ENCODE data around the gene PHOSPHO2. TPM values are rescaled to one million over a fixed set of nuclear protein-coding genes. Genes with fewer than 3 reads are reported as not detected.

The PHOSPHO2 gene
- total and polyA plus RNA-seq, 9 of the 15 experiments (the other 6 are each of a cell fraction or from before 2014, with no cell fraction given), result 7.8 to 19.1 (median 11.7) TPM

- TF ChIP-seq ZNF277 (CRISPR knock-in tag; IDR thresholded peaks at IDR 0.05; ENCODE audit: borderline replicate concordance) (no peak), CREB3L1 (IDR thresholded peaks at IDR 0.05; ENCODE audit: borderline replicate concordance, low read depth) (no peak), ARNT (IDR thresholded peaks at IDR 0.05) (0 out of 4 replicates have a peak, but pooled peaks of 1 of the 2 experiments have one; percentile 36), CGGBP1 (CRISPR knock-in tag; IDR thresholded peaks at IDR 0.05) (no peak), GABPB1 (CRISPR knock-in tag; IDR thresholded peaks at IDR 0.05) (0 out of 2 replicates have a peak, but pooled peaks have one; percentile 18), TGIF2 (CRISPR knock-in tag; IDR thresholded peaks at IDR 0.05) (no peak), TBP (optimal IDR thresholded peaks at IDR 0.05; ENCODE audit: low read depth, low read length) (no peak), ZSCAN29 (IDR thresholded peaks at IDR 0.05) (no peak), ZNF696 (CRISPR knock-in tag; conservative IDR thresholded peaks at IDR 0.05) (no peak), ZNF146 (CRISPR knock-in tag; IDR thresholded peaks at IDR 0.05; ENCODE audit: unreplicated experiment) (no peak), MTA3 (IDR thresholded peaks at IDR 0.05; ENCODE audit: borderline replicate concordance) (0 out of 2 replicates have a peak, but pooled peaks have one; percentile 51), BRF2 (IDR thresholded peaks at IDR 0.05; ENCODE audit: borderline replicate concordance, insufficient read depth, insufficient read length) (no peak), HIVEP1 (CRISPR knock-in tag; IDR thresholded peaks at IDR 0.05) (no peak), ZNF41 (CRISPR knock-in tag; conservative IDR thresholded peaks at IDR 0.05) (no peak), ZBTB49 (CRISPR knock-in tag; IDR thresholded peaks at IDR 0.05; ENCODE audit: borderline replicate concordance) (no peak), ZBTB1 (CRISPR knock-in tag; IDR thresholded peaks at IDR 0.05; ENCODE audit: borderline replicate concordance, low read depth) (0 out of 2 replicates have a peak, but pooled peaks have one; percentile 30), ZNF395 (CRISPR knock-in tag; IDR thresholded peaks at IDR 0.05) (no peak), ZBTB12 (CRISPR knock-in tag; IDR thresholded peaks at IDR 0.05) (no peak)
Observed at GRCh38 chr2:169716238-169716886, 22.1 kb downstream of the PHOSPHO2 start (continued).
